ENCODE results near the gene FAM107B.
A peak's percentile ranks its signal among the peaks of the same experiment; 100 is the strongest.

FAM107B gene

GRCh38 chr10:14588084-14588937 is 186.4 kb downstream of the FAM107B start:
- peak overlapping the region; percentile 31 for H3K4me3 ChIP-seq (ENCODE audit: low read depth, low read length)
- no peak for TF ChIP-seq CTCF (IDR thresholded peaks at IDR 0.05; ENCODE audit: low read depth, low read length)

- H3K4me3 ChIP-seq (ENCODE audit: low read depth, low read length) = no peak overlapping the region
- TF ChIP-seq CTCF (IDR thresholded peaks at IDR 0.05; ENCODE audit: low read depth, low read length) = no peak
Observed at GRCh38 chr10:14587540-14588083, 187.1 kb downstream of the FAM107B start.

- H3K4me3 ChIP-seq (ENCODE audit: low read depth, low read length) = no peak overlapping the region
- no peak for TF ChIP-seq CTCF (IDR thresholded peaks at IDR 0.05; ENCODE audit: low read depth, low read length)
Observed at GRCh38 chr10:14586901-14587300, 187.8 kb downstream of the FAM107B start.

GRCh38 chr10:14585287-14586193 is 189.2 kb downstream of the FAM107B start:
- no peak overlapping the region for H3K4me3 ChIP-seq (ENCODE audit: low read depth, low read length)
- no peak for TF ChIP-seq CTCF (IDR thresholded peaks at IDR 0.05; ENCODE audit: low read depth, low read length)

GRCh38 chr10:14584661-14585060 is 190.0 kb downstream of the FAM107B start:
- no peak for TF ChIP-seq CTCF (IDR thresholded peaks at IDR 0.05; ENCODE audit: low read depth, low read length)
- no peak overlapping the region for H3K4me3 ChIP-seq (ENCODE audit: low read depth, low read length)

- H3K4me3 ChIP-seq (ENCODE audit: low read depth, low read length) = no peak overlapping the region
- TF ChIP-seq CTCF (IDR thresholded peaks at IDR 0.05; ENCODE audit: low read depth, low read length) = no peak
Observed at GRCh38 chr10:14583967-14584366, 190.7 kb downstream of the FAM107B start.

Data from WI38 (cell line).